Suprapubic skin (tissue), 3 donors: ENCODE measurements around the gene PLXNA4.

Experiments
- POLR2AphosphoS5 ChIP-seq, 3 donors: sonication (generic); formaldehyde crosslinking; IDR thresholded peaks; one replicate each; pipeline ENCODE4 v1.6.1; 2017; ENCODE audit warnings: antibody characterized with exemption in 3 of 3
- TF ChIP-seq, protein P1 (sequence below), 2 donors: fragments of 200-600 bp in 1 of 2; fragments of 450-650 bp in 1 of 2; sonication (generic) in 1 of 2; IDR thresholded peaks; one replicate each; pipeline ENCODE4 v1.5.1; 2016 to 2019; ENCODE audit warnings: antibody characterized with exemption in 2 of 2, mild to moderate bottlenecking in 1 of 2, moderate library complexity in 1 of 2

DNA sequence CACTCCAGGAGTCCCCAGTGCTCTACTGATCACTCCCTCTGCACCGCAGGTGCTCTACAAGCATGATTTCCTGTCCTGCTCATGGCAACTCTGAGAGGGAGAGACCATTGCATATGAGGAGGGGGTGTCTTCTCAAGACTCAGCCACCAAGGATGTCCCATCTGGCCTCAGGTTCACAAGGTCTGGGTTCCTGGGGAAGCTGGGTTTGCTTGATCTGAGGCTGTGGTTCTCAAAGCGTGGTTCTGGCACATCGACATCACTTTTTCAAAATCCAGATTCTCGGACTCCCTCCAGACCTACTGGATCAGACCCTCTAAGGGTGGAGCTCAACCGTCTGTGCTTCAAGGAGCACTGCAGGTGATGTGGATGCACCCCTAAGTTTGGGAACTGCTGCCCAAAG is 247.5 kb downstream of the PLXNA4 start:
- TF ChIP-seq, protein P1, sequence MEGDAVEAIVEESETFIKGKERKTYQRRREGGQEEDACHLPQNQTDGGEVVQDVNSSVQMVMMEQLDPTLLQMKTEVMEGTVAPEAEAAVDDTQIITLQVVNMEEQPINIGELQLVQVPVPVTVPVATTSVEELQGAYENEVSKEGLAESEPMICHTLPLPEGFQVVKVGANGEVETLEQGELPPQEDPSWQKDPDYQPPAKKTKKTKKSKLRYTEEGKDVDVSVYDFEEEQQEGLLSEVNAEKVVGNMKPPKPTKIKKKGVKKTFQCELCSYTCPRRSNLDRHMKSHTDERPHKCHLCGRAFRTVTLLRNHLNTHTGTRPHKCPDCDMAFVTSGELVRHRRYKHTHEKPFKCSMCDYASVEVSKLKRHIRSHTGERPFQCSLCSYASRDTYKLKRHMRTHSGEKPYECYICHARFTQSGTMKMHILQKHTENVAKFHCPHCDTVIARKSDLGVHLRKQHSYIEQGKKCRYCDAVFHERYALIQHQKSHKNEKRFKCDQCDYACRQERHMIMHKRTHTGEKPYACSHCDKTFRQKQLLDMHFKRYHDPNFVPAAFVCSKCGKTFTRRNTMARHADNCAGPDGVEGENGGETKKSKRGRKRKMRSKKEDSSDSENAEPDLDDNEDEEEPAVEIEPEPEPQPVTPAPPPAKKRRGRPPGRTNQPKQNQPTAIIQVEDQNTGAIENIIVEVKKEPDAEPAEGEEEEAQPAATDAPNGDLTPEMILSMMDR (IDR thresholded peaks at IDR 0.05): no peak
- no peak for TF ChIP-seq POLR2AphosphoS5 (IDR thresholded peaks at IDR 0.05)
